Effector memory CD4-positive, alpha-beta T cell (primary cell): ENCODE measurements around the gene PLCL2.

Source experiments
- DNase-seq, 3 donors: peaks; one replicate each; pipeline ENCODE4 v3.0.0-alpha.2; 2020
- H3K27ac ChIP-seq: 2 replicates; pipeline ENCODE4 v1.7.0; 2013; ENCODE audit warnings: mild to moderate bottlenecking, low read length, moderate library complexity; ENCODE audit not compliant: insufficient read depth, poor library complexity, severe bottlenecking
- H3K27me3 ChIP-seq: replicated peaks from 2 replicates; pipeline ENCODE4 v1.7.0; 2013; ENCODE audit warnings: mild to moderate bottlenecking, low read length; ENCODE audit not compliant: insufficient read depth, control insufficient read depth, poor library complexity, severe bottlenecking
- H3K36me3 ChIP-seq: 2 replicates; pipeline ENCODE4 v1.7.0; 2013; ENCODE audit warnings: mild to moderate bottlenecking, low read length, moderate library complexity; ENCODE audit not compliant: control insufficient read depth, insufficient read depth
- H3K4me1 ChIP-seq: 2 replicates; pipeline ENCODE4 v1.7.0; 2013; ENCODE audit warnings: low read length, mild to moderate bottlenecking; ENCODE audit not compliant: control insufficient read depth, insufficient read depth, poor library complexity, severe bottlenecking
- H3K4me3 ChIP-seq: 2 replicates; pipeline ENCODE4 v1.7.0; 2013; ENCODE audit warnings: low read length, low read depth, mild to moderate bottlenecking; ENCODE audit not compliant: insufficient read depth, poor library complexity, severe bottlenecking
- H3K9me3 ChIP-seq: 2 replicates; pipeline ENCODE4 v1.7.0; 2013; ENCODE audit warnings: mild to moderate bottlenecking, low read length, moderate library complexity; ENCODE audit not compliant: control insufficient read depth

The PLCL2 gene

GRCh38 chr3:16888785-16889607 lies 4.2 kb downstream of the PLCL2 start:
- Histone ChIP-seq H3K27ac (peak overlapping the region; percentile 68), H3K4me3 (peak overlapping the region; percentile 78), H3K4me1 (peaks cover 39% of the 10 kb centered on the region), H3K9me3 (no peaks in the 10 kb centered on the region), H3K36me3 (no peaks in the 10 kb centered on the region), H3K27me3 (no peaks in the 10 kb centered on the region)
- DNase-seq = no peak

- H3K9me3 ChIP-seq = no peaks in the 10 kb centered on the region
- DNase-seq = no peak
- no peak overlapping the region for H3K4me3 ChIP-seq
- no peaks in the 10 kb centered on the region for H3K36me3 ChIP-seq
- H3K4me1 ChIP-seq = peaks cover 39% of the 10 kb centered on the region
- no peak overlapping the region for H3K27ac ChIP-seq
- no peaks in the 10 kb centered on the region for H3K27me3 ChIP-seq
Observed at GRCh38 chr3:16890597-16891333, 6.0 kb downstream of the PLCL2 start.

- Histone ChIP-seq H3K4me1 (peaks cover 50% of the 10 kb centered on the region), H3K27me3 (no peaks in the 10 kb centered on the region)
Observed at GRCh38 chr3:16893618-16894200, 9.0 kb downstream of the PLCL2 start.

GRCh38 chr3:16896094-16896627 lies 11.4 kb downstream of the PLCL2 start:
- H3K4me1 ChIP-seq = peaks cover 51% of the 10 kb centered on the region
- H3K4me3 ChIP-seq = no peak overlapping the region
- H3K9me3 ChIP-seq = no peaks in the 10 kb centered on the region
- no peak for DNase-seq
- H3K27me3 ChIP-seq = no peaks in the 10 kb centered on the region
- no peak overlapping the region for H3K27ac ChIP-seq
- H3K36me3 ChIP-seq = no peaks in the 10 kb centered on the region

More at GRCh38 chr3:16893618-16894200, 9.0 kb downstream of the PLCL2 start:
- no peak for DNase-seq
- Histone ChIP-seq H3K36me3 (no peaks in the 10 kb centered on the region), H3K27ac (no peak overlapping the region), H3K9me3 (no peaks in the 10 kb centered on the region), H3K4me3 (no peak overlapping the region)

GRCh38 chr3:16896820-16897219 lies 12.1 kb downstream of the PLCL2 start:
- no peak for DNase-seq
- H3K9me3 ChIP-seq = no peaks in the 10 kb centered on the region
- H3K27me3 ChIP-seq = no peaks in the 10 kb centered on the region
- peaks cover 54% of the 10 kb centered on the region for H3K4me1 ChIP-seq
- no peaks in the 10 kb centered on the region for H3K36me3 ChIP-seq
- H3K27ac ChIP-seq = no peak overlapping the region
- H3K4me3 ChIP-seq = no peak overlapping the region

- Histone ChIP-seq H3K27me3 (no peaks in the 10 kb centered on the region), H3K9me3 (no peaks in the 10 kb centered on the region), H3K4me1 (peaks cover 58% of the 10 kb centered on the region), H3K27ac (no peak overlapping the region), H3K36me3 (no peaks in the 10 kb centered on the region), H3K4me3 (no peak overlapping the region)
- DNase-seq = no peak
Observed at GRCh38 chr3:16897254-16897926, 12.6 kb downstream of the PLCL2 start.

- H3K36me3 ChIP-seq = no peaks in the 10 kb centered on the region
- no peak overlapping the region for H3K4me3 ChIP-seq
Observed at GRCh38 chr3:16898595-16899395, 14.0 kb downstream of the PLCL2 start.

GRCh38 chr3:16899919-16900318 lies 15.2 kb downstream of the PLCL2 start:
- H3K4me1 ChIP-seq = peaks cover 67% of the 10 kb centered on the region
- no peak for DNase-seq
- H3K27ac ChIP-seq = peak overlapping the region; percentile 62
- no peaks in the 10 kb centered on the region for H3K27me3 ChIP-seq
- no peak overlapping the region for H3K4me3 ChIP-seq
- H3K9me3 ChIP-seq = no peaks in the 10 kb centered on the region
- H3K36me3 ChIP-seq = no peaks in the 10 kb centered on the region

More at GRCh38 chr3:16898595-16899395, 14.0 kb downstream of the PLCL2 start:
- H3K27ac ChIP-seq = no peak overlapping the region
- H3K4me1 ChIP-seq = peaks cover 59% of the 10 kb centered on the region
- H3K9me3 ChIP-seq = no peaks in the 10 kb centered on the region
- H3K27me3 ChIP-seq = no peaks in the 10 kb centered on the region
- no peak for DNase-seq
